Measurements from ENCODE around the gene PRKACA.

- TF ChIP-seq CBFB (IDR thresholded peaks at IDR 0.05; ENCODE audit: low read depth) (no peak), ASH2L (IDR thresholded peaks at IDR 0.05; ENCODE audit: borderline replicate concordance, low read depth) (no peak), EGR1 (IDR thresholded peaks at IDR 0.05; ENCODE audit: borderline replicate concordance in 1 of 2, low read depth in 2 of 2, low read length in 2 of 2) (no peak), IRF3 (IDR thresholded peaks at IDR 0.05) (no peak), CTCF (IDR thresholded peaks at IDR 0.05 in 2 of 3, conservative IDR thresholded peaks at IDR 0.05 in 1 of 3; ENCODE audit: control insufficient read depth in 2 of 3, extremely low read depth in 1 of 3, insufficient read depth in 1 of 3, low read depth in 3 of 3, low read length in 3 of 3) (no peak), BCLAF1 (IDR thresholded peaks at IDR 0.05) (no peak), MXI1 (IDR thresholded peaks at IDR 0.05; ENCODE audit: low read depth, low read length) (no peak), FOXM1 (IDR thresholded peaks at IDR 0.05; ENCODE audit: low read depth, low read length) (no peak), POLR2AphosphoS5 (IDR thresholded peaks at IDR 0.05; ENCODE audit: low read length) (no peak), SMC3 (IDR thresholded peaks at IDR 0.05; ENCODE audit: borderline replicate concordance, low read length) (no peak), POLR2A (IDR thresholded peaks at IDR 0.05; ENCODE audit: low read depth, low read length) (no peak), USF1 (IDR thresholded peaks at IDR 0.05; ENCODE audit: borderline replicate concordance, extremely low read length, insufficient read depth, low read depth, low read length) (no peak), USF2 (IDR thresholded peaks at IDR 0.05; ENCODE audit: borderline replicate concordance, low read depth, low read length) (no peak), GATAD2B (conservative IDR thresholded peaks at IDR 0.05; ENCODE audit: low read depth) (no peak)
Measured at GRCh38 chr19:14054099-14054498, 63.5 kb downstream of the PRKACA start.

Data from GM12878 (cell line).